OCI-LY7 (cell line): ENCODE results near the gene ZPBP2.

ENCODE experiments used
- CTCF ChIP-seq: fragments of 200-600 bp; sonication (generic); conservative IDR thresholded peaks from 2 replicates; pipeline ENCODE4 v1.5.1; 2014; ENCODE audit warnings: mild to moderate bottlenecking, antibody characterized with exemption, low read length, moderate library complexity, mixed read lengths
- EZH2phosphoT487 ChIP-seq: fragments of 200-600 bp; sonication (generic); IDR thresholded peaks from 2 replicates; pipeline ENCODE4 v1.6.1; 2018; ENCODE audit warnings: low read depth, borderline replicate concordance, mild to moderate bottlenecking, mixed run types, antibody characterized with exemption, low read length, moderate library complexity, mixed read lengths

- TF ChIP-seq CTCF (no peak), EZH2phosphoT487 (no peak)
Measured at GRCh38 chr17:39823407-39824054, 44.5 kb upstream of the ZPBP2 start.
